H1 (cell line): ENCODE data around the gene CACNA2D3. TPM values are rescaled to one million over a fixed set of nuclear protein-coding genes. Genes with fewer than 3 reads are reported as not detected.

ENCODE experiments used
- FOSL1 ChIP-seq: IDR thresholded peaks from 2 replicates; pipeline ENCODE4 v1.6.1; 2011; ENCODE audit warnings: mild to moderate bottlenecking, low read depth, low read length, moderate library complexity; ENCODE audit not compliant: insufficient read depth
- KDM4A ChIP-seq: IDR thresholded peaks from one replicate; pipeline ENCODE4 v1.7.1; 2012; ENCODE audit warnings: low read depth, mild to moderate bottlenecking, moderate library complexity, low read length, inconsistent platforms; ENCODE audit not compliant: severe bottlenecking
- POLR2AphosphoS5 ChIP-seq: IDR thresholded peaks from 2 replicates; pipeline ENCODE4 v1.6.1; 2011; ENCODE audit warnings: low read depth, low read length
- POU5F1 ChIP-seq: IDR thresholded peaks from 2 replicates; pipeline ENCODE4 v1.6.1; 2011; ENCODE audit warnings: low read depth, mild to moderate bottlenecking, low read length, moderate library complexity
- SP2 ChIP-seq: IDR thresholded peaks from 2 replicates; pipeline ENCODE4 v1.6.1; 2012; ENCODE audit warnings: mild to moderate bottlenecking, low read length, inconsistent platforms
- TAF7 ChIP-seq: optimal IDR thresholded peaks from 2 replicates; pipeline ENCODE3; 2011; ENCODE audit warnings: low read depth, mild to moderate bottlenecking, inconsistent platforms, low read length, moderate library complexity, borderline replicate concordance
- TBP ChIP-seq: IDR thresholded peaks from 2 replicates; pipeline ENCODE4 v1.6.1; 2011; ENCODE audit warnings: low read depth, low read length, improper control_type of control experiment
- polyA plus RNA-seq, 7 experiments: library from polyadenylated mRNA; depleted of rRNA in 3 of 7; stranded (reverse) in 5 of 7; unstranded in 2 of 7; fragments of >200 nt in 5 of 7; fragments of 200-250 nt in 2 of 7; gene quantifications; 1 replicate in 5 of 7; 2 replicates in 1 of 7; 4 replicates in 1 of 7; pipeline versions ENCODE4 v1.2.1 to v1.2.3, GENCODE V29; 2011 to 2013; ENCODE audit warnings: missing spikeins in 2 of 7, mixed read lengths in 2 of 7
- total RNA-seq: library from RNA; stranded (reverse); fragmentation: NEBNext Ultra II Directional; extraction: Animal tissue kit (Norgen Biotek cat#: 25700); gene quantifications from 2 replicates; pipeline ENCODE4 v1.2.1, GENCODE V29; 2021
- TF ChIP-seq, protein P1 (sequence below): fragments of 300-600 bp; sonication (generic); IDR thresholded peaks from 2 replicates; pipeline ENCODE4 v1.7.1; 2012; ENCODE audit warnings: low read length, moderate library complexity, mild to moderate bottlenecking, inconsistent platforms; ENCODE audit not compliant: insufficient replicate concordance
- TF ChIP-seq, protein P2 (sequence below): IDR thresholded peaks from 2 replicates; pipeline ENCODE4 v1.6.1; 2012; ENCODE audit warnings: low read length, inconsistent platforms

Gene CACNA2D3
- total and polyA plus RNA-seq, 2 of the 8 experiments (the other 6 are each of a cell fraction or from before 2014, with no cell fraction given), result 1.5 to 1.8 TPM

DNA sequence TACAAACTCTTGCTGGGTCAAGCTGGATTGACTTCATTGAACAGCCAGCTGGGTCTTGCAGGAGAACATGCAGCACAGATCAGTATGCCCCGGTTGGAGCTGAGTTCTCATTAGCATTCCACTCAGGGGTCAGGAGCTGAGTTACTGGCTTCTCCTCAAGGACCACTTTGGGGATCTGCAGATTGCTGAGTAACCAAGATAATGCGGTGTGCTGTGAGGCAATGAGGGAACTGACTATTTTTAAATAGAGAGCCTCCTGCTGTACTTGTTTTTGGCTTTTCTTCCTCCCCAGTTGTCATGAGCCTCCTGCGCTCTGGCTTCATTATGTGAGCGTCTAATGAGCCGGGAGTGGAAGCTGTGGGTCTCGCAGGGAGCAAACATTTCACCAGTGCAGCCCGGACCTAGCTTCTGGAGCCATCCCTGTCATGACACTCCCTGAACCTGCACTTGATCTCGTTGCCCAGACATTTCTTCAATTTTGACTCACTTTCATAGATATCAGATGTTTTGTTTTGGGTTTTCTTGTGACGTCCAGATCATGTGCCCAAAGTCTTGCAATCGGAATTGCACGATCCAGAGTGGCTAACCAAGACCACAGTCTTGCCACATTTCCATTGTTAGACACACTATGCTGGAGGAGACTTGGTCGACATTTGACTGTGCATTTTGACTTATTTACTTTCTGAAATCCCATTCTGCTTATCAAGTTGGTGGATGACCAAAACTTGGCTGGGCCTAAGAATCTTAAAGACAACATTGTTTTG is 478.3 kb downstream of the CACNA2D3 start (continued):
- TF ChIP-seq, protein P1, sequence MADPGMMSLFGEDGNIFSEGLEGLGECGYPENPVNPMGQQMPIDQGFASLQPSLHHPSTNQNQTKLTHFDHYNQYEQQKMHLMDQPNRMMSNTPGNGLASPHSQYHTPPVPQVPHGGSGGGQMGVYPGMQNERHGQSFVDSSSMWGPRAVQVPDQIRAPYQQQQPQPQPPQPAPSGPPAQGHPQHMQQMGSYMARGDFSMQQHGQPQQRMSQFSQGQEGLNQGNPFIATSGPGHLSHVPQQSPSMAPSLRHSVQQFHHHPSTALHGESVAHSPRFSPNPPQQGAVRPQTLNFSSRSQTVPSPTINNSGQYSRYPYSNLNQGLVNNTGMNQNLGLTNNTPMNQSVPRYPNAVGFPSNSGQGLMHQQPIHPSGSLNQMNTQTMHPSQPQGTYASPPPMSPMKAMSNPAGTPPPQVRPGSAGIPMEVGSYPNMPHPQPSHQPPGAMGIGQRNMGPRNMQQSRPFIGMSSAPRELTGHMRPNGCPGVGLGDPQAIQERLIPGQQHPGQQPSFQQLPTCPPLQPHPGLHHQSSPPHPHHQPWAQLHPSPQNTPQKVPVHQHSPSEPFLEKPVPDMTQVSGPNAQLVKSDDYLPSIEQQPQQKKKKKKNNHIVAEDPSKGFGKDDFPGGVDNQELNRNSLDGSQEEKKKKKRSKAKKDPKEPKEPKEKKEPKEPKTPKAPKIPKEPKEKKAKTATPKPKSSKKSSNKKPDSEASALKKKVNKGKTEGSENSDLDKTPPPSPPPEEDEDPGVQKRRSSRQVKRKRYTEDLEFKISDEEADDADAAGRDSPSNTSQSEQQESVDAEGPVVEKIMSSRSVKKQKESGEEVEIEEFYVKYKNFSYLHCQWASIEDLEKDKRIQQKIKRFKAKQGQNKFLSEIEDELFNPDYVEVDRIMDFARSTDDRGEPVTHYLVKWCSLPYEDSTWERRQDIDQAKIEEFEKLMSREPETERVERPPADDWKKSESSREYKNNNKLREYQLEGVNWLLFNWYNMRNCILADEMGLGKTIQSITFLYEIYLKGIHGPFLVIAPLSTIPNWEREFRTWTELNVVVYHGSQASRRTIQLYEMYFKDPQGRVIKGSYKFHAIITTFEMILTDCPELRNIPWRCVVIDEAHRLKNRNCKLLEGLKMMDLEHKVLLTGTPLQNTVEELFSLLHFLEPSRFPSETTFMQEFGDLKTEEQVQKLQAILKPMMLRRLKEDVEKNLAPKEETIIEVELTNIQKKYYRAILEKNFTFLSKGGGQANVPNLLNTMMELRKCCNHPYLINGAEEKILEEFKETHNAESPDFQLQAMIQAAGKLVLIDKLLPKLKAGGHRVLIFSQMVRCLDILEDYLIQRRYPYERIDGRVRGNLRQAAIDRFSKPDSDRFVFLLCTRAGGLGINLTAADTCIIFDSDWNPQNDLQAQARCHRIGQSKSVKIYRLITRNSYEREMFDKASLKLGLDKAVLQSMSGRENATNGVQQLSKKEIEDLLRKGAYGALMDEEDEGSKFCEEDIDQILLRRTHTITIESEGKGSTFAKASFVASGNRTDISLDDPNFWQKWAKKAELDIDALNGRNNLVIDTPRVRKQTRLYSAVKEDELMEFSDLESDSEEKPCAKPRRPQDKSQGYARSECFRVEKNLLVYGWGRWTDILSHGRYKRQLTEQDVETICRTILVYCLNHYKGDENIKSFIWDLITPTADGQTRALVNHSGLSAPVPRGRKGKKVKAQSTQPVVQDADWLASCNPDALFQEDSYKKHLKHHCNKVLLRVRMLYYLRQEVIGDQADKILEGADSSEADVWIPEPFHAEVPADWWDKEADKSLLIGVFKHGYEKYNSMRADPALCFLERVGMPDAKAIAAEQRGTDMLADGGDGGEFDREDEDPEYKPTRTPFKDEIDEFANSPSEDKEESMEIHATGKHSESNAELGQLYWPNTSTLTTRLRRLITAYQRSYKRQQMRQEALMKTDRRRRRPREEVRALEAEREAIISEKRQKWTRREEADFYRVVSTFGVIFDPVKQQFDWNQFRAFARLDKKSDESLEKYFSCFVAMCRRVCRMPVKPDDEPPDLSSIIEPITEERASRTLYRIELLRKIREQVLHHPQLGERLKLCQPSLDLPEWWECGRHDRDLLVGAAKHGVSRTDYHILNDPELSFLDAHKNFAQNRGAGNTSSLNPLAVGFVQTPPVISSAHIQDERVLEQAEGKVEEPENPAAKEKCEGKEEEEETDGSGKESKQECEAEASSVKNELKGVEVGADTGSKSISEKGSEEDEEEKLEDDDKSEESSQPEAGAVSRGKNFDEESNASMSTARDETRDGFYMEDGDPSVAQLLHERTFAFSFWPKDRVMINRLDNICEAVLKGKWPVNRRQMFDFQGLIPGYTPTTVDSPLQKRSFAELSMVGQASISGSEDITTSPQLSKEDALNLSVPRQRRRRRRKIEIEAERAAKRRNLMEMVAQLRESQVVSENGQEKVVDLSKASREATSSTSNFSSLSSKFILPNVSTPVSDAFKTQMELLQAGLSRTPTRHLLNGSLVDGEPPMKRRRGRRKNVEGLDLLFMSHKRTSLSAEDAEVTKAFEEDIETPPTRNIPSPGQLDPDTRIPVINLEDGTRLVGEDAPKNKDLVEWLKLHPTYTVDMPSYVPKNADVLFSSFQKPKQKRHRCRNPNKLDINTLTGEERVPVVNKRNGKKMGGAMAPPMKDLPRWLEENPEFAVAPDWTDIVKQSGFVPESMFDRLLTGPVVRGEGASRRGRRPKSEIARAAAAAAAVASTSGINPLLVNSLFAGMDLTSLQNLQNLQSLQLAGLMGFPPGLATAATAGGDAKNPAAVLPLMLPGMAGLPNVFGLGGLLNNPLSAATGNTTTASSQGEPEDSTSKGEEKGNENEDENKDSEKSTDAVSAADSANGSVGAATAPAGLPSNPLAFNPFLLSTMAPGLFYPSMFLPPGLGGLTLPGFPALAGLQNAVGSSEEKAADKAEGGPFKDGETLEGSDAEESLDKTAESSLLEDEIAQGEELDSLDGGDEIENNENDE, result no peak
- TF ChIP-seq POU5F1 (no peak), FOSL1 (no peak), TBP (no peak), SP2 (no peak), TAF7 (no peak), POLR2AphosphoS5 (no peak), KDM4A (no peak)
- TF ChIP-seq, protein P2, sequence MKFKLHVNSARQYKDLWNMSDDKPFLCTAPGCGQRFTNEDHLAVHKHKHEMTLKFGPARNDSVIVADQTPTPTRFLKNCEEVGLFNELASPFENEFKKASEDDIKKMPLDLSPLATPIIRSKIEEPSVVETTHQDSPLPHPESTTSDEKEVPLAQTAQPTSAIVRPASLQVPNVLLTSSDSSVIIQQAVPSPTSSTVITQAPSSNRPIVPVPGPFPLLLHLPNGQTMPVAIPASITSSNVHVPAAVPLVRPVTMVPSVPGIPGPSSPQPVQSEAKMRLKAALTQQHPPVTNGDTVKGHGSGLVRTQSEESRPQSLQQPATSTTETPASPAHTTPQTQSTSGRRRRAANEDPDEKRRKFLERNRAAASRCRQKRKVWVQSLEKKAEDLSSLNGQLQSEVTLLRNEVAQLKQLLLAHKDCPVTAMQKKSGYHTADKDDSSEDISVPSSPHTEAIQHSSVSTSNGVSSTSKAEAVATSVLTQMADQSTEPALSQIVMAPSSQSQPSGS, result no peak
